HG02571 (cell line): Measurements from ENCODE around the gene RNF152.

ENCODE experiments used
- ATAC-seq: cut with Tn5 transposase; IDR thresholded peaks from one replicate; pipeline ENCODE4 v1.9.1; 2021; ENCODE audit warnings: mild to moderate bottlenecking, moderate library complexity; ENCODE audit not compliant: unreplicated experiment

The RNF152 gene

GRCh38 chr18:61892683-61893308, at the start of gene RNF152:
TSS of gene RNF152 (minus strand) at chr18:61893007. CDS start at chr18:61816463, 76,544 bp downstream.
- ATAC-seq: no peak

- ATAC-seq: no peak
Measured at GRCh38 chr18:61941948-61942471, 49.2 kb upstream of the RNF152 start.

- ATAC-seq: no peak
Measured at GRCh38 chr18:61939046-61939674, 46.4 kb upstream of the RNF152 start.

GRCh38 chr18:61935362-61935761, 42.6 kb upstream of the RNF152 start:
- no peak for ATAC-seq

GRCh38 chr18:61931654-61932379, 39.0 kb upstream of the RNF152 start:
- ATAC-seq: no peak

- ATAC-seq: no peak
Measured at GRCh38 chr18:61929881-61930640, 37.3 kb upstream of the RNF152 start.

- ATAC-seq: no peak
Measured at GRCh38 chr18:61926532-61926931, 33.7 kb upstream of the RNF152 start.

GRCh38 chr18:61924550-61924949, 31.7 kb upstream of the RNF152 start:
- ATAC-seq: no peak

- ATAC-seq: no peak
Measured at GRCh38 chr18:61922435-61922834, 29.6 kb upstream of the RNF152 start.

- no peak for ATAC-seq
Measured at GRCh38 chr18:61921621-61922235, 28.9 kb upstream of the RNF152 start.

- no peak for ATAC-seq
Measured at GRCh38 chr18:61917818-61918217, 25.0 kb upstream of the RNF152 start.

GRCh38 chr18:61912476-61912875, 19.7 kb upstream of the RNF152 start:
- ATAC-seq: no peak

- ATAC-seq: no peak
Measured at GRCh38 chr18:61910101-61910500, 17.3 kb upstream of the RNF152 start.

- no peak for ATAC-seq
Measured at GRCh38 chr18:61908661-61909060, 15.9 kb upstream of the RNF152 start.

- ATAC-seq: peak; percentile 96
Measured at GRCh38 chr18:61901323-61901986, 8.6 kb upstream of the RNF152 start.

- no peak for ATAC-seq
Measured at GRCh38 chr18:61900504-61901281, 7.9 kb upstream of the RNF152 start.

- no peak for ATAC-seq
Measured at GRCh38 chr18:61898640-61899101, 5.9 kb upstream of the RNF152 start.

GRCh38 chr18:61896757-61897156, 4.0 kb upstream of the RNF152 start:
- no peak for ATAC-seq

GRCh38 chr18:61896118-61896517, 3.3 kb upstream of the RNF152 start:
- ATAC-seq: no peak
